CD4-positive, alpha-beta T cell (primary cell): ENCODE measurements around the gene DCDC1. TPM values are rescaled to one million over a fixed set of nuclear protein-coding genes. Genes with fewer than 3 reads are reported as not detected.

ENCODE experiments used
- ATAC-seq: fragments of 200-7000 bp; cut with Tn5 transposase; one replicate; pipeline ENCODE4 v1.10.0; 2022; ENCODE audit warnings: mild to moderate bottlenecking; ENCODE audit not compliant: poor library complexity
- CTCF ChIA-PET: fragments of 350-600 bp; sonication (Branson Sonifier 250); formaldehyde crosslinking; loops from one replicate; lab custom pipeline; 2021; ENCODE audit warnings: antibody characterized with exemption, inconsistent platforms; lab: Charles Lee
- POLR2A ChIA-PET: fragments of 350-600 bp; sonication (Branson Sonifier 250); formaldehyde crosslinking; loops from one replicate; lab custom pipeline; 2021; ENCODE audit warnings: antibody characterized with exemption, inconsistent platforms; lab: Charles Lee
- DNase-seq, 14 experiments: peaks; one replicate each; pipeline ENCODE4 v3.0.0-alpha.2; 2013 to 2020; ENCODE audit warnings: mixed read lengths in 2 of 14
- H3K27ac ChIP-seq, 2 donors: one replicate each; pipeline versions ENCODE4 v1.5.1 to v1.7.0; 2013; ENCODE audit warnings: low read length in 2 of 2, low read depth in 1 of 2, mild to moderate bottlenecking in 1 of 2
- H3K27me3 ChIP-seq, 2 experiments: 1 replicate in 1 of 2; 2 replicates in 1 of 2; pipeline versions ENCODE4 v1.6.1 to v1.7.0; 2013; ENCODE audit warnings: low read length in 2 of 2, control low read depth in 1 of 2, mild to moderate bottlenecking in 1 of 2, moderate library complexity in 1 of 2; ENCODE audit not compliant: insufficient read depth in 2 of 2, control insufficient read depth in 1 of 2
- H3K36me3 ChIP-seq: one replicate; pipeline ENCODE4 v1.6.1; 2013; ENCODE audit warnings: low read length, control low read depth; ENCODE audit not compliant: insufficient read depth
- H3K4me1 ChIP-seq: one replicate; pipeline ENCODE4 v1.6.1; 2013; ENCODE audit warnings: low read length, control low read depth; ENCODE audit not compliant: insufficient read depth
- H3K4me3 ChIP-seq: one replicate; pipeline ENCODE4 v1.5.1; 2013; ENCODE audit warnings: mild to moderate bottlenecking, low read length, moderate library complexity
- H3K9me3 ChIP-seq, 2 experiments: 1 replicate in 1 of 2; 2 replicates in 1 of 2; pipeline versions ENCODE4 v1.6.1 to v1.7.0; 2013; ENCODE audit warnings: low read length in 2 of 2, mild to moderate bottlenecking in 2 of 2, control low read depth in 1 of 2, moderate library complexity in 1 of 2; ENCODE audit not compliant: control insufficient read depth in 1 of 2, insufficient read depth in 1 of 2
- H3K27ac Mint-ChIP-seq: one replicate; pipeline ENCODE4 v1.8.0; 2020; ENCODE audit warnings: mixed read lengths
- H3K27me3 Mint-ChIP-seq: one replicate; pipeline ENCODE4 v1.8.0; 2021; ENCODE audit warnings: mixed read lengths
- H3K36me3 Mint-ChIP-seq: one replicate; pipeline ENCODE4 v1.8.0; 2021; ENCODE audit warnings: low read depth, mixed read lengths
- H3K4me1 Mint-ChIP-seq: one replicate; pipeline ENCODE4 v1.8.0; 2021; ENCODE audit warnings: low read depth, mixed read lengths
- H3K4me3 Mint-ChIP-seq: one replicate; pipeline ENCODE4 v1.8.0; 2020; ENCODE audit warnings: mild to moderate bottlenecking, mixed read lengths
- H3K9me3 Mint-ChIP-seq: one replicate; pipeline ENCODE4 v1.8.0; 2020; ENCODE audit warnings: mixed read lengths
- CTCF ChIP-seq: fragments of 200-600 bp; IDR thresholded peaks from one replicate; pipeline ENCODE4 v1.8.0; 2022; ENCODE audit warnings: antibody characterized with exemption, mild to moderate bottlenecking
- intact Hi-C, 2 experiments: fragments of 100-400 bp; cut with DNase I in 1 of 2; cut with micrococcal nuclease in 1 of 2; formaldehyde crosslinking; loops; one replicate each; pipeline versions ENCODE4 v1.15.1 to v1.9.0; 2023 to 2025; cut with DNase I, micrococcal nuclease
- total RNA-seq, 174 experiments: library from RNA in 2 of 174; stranded (reverse) in 2 of 174; gene quantifications; one replicate each; pipeline ENCODE4 v1.2.3 and lab custom pipeline; 2021 to 2026

DCDC1 gene
- total RNA-seq, 2 experiments from 2014 or later = 0.11 TPM; not detected in 1

GRCh38 chr11:31267720-31268119, 101.8 kb downstream of the DCDC1 start:
- no peaks in the 10 kb centered on the region for H3K36me3 Mint-ChIP-seq
- Histone ChIP-seq H3K36me3 (no peaks in the 10 kb centered on the region), H3K27ac (no peak overlapping the region), H3K9me3 (peaks cover under 1 to 9% of the 10 kb centered on the region in 2 experiments), H3K4me1 (no peaks in the 10 kb centered on the region), H3K27me3 (no peaks in the 10 kb centered on the region), H3K4me3 (no peak overlapping the region)
- H3K9me3 Mint-ChIP-seq = peaks cover 4% of the 10 kb centered on the region
- intact Hi-C loops = no loop called here
- H3K27ac Mint-ChIP-seq = no peak overlapping the region
- POLR2A ChIA-PET = no interaction called here
- no peaks in the 10 kb centered on the region for H3K4me1 Mint-ChIP-seq
- DNase-seq = no peak
- CTCF ChIA-PET = no interaction called here
- H3K4me3 Mint-ChIP-seq = no peak overlapping the region
- H3K27me3 Mint-ChIP-seq = no peaks in the 10 kb centered on the region
- no peak for TF ChIP-seq CTCF
- no peak for ATAC-seq

- no peak for DNase-seq
- H3K9me3 Mint-ChIP-seq = no peaks in the 10 kb centered on the region
- H3K27me3 Mint-ChIP-seq = no peaks in the 10 kb centered on the region
- no peak for ATAC-seq
- H3K4me3 Mint-ChIP-seq = no peak overlapping the region
- ChIA-PET CTCF (no interaction called here), POLR2A (no interaction called here)
- Histone ChIP-seq H3K36me3 (no peaks in the 10 kb centered on the region), H3K27ac (no peak overlapping the region), H3K9me3 (no peaks in the 10 kb centered on the region), H3K4me1 (no peaks in the 10 kb centered on the region), H3K27me3 (no peaks in the 10 kb centered on the region), H3K4me3 (no peak overlapping the region)
- H3K36me3 Mint-ChIP-seq = no peaks in the 10 kb centered on the region
- intact Hi-C loops = no loop called here
- H3K4me1 Mint-ChIP-seq = no peaks in the 10 kb centered on the region
- H3K27ac Mint-ChIP-seq = no peak overlapping the region
- no peak for TF ChIP-seq CTCF
Measured at GRCh38 chr11:31264834-31265233, 104.7 kb downstream of the DCDC1 start.

GRCh38 chr11:31262761-31263160, 106.8 kb downstream of the DCDC1 start:
- no peak overlapping the region for H3K27ac Mint-ChIP-seq
- H3K4me3 Mint-ChIP-seq = no peak overlapping the region
- no peaks in the 10 kb centered on the region for H3K9me3 Mint-ChIP-seq
- Histone ChIP-seq H3K4me1 (no peaks in the 10 kb centered on the region), H3K36me3 (no peaks in the 10 kb centered on the region), H3K27me3 (no peaks in the 10 kb centered on the region), H3K27ac (no peak overlapping the region), H3K9me3 (no peaks in the 10 kb centered on the region), H3K4me3 (no peak overlapping the region)
- intact Hi-C loops = no loop called here
- H3K36me3 Mint-ChIP-seq = no peaks in the 10 kb centered on the region
- H3K27me3 Mint-ChIP-seq = no peaks in the 10 kb centered on the region
- DNase-seq = no peak
- CTCF ChIA-PET = no interaction called here
- no peak for TF ChIP-seq CTCF
- no peak for ATAC-seq
- POLR2A ChIA-PET = no interaction called here
- no peaks in the 10 kb centered on the region for H3K4me1 Mint-ChIP-seq
